NB4 (cell line): ENCODE data around the gene ASB2.

Experiments used
- DNase-seq: peaks from one replicate; pipeline ENCODE4 v3.0.0; 2010; ENCODE audit warnings: low read depth
- H3K4me3 ChIP-seq: one replicate; pipeline ENCODE4 v1.5.1; 2011; ENCODE audit warnings: mild to moderate bottlenecking, low read depth, low read length, moderate library complexity
- MYC ChIP-seq: IDR thresholded peaks from 2 replicates; pipeline ENCODE4 v1.6.1; 2011; ENCODE audit warnings: low read depth, low read length
- POLR2A ChIP-seq: IDR thresholded peaks from 2 replicates; pipeline ENCODE4 v1.6.1; 2011; ENCODE audit warnings: mild to moderate bottlenecking; ENCODE audit not compliant: insufficient read length; ENCODE audit errors: extremely low read depth
- TF ChIP-seq, protein P1 (sequence below): IDR thresholded peaks from one replicate; pipeline ENCODE4 v1.5.1; 2012; ENCODE audit warnings: low read depth, low read length
- TF ChIP-seq, protein P2 (sequence below): IDR thresholded peaks from 2 replicates; pipeline ENCODE4 v1.6.1; 2011; ENCODE audit warnings: low read depth, low read length

Gene ASB2

DNA sequence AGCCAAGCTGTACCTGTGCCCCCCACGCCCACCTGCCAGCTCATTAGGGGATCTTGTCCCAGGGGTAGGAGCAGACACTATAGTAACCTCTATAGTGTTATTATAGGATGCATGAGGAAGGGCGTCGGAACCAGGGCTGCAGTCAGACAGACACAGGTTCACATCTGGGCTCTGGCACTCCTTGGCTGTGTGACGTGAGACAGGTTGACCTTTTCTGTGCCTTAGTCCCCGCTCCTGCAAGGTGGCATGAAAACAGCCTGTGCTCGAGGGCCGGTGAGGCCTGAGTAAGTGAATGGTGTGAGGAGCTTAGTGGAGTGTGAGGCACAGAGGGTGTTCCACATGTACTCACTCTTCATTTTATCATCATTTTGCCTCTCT, 19.0 kb downstream of the ASB2 start:
- TF ChIP-seq MYC (no peak), POLR2A (no peak)
- TF ChIP-seq, protein P1, sequence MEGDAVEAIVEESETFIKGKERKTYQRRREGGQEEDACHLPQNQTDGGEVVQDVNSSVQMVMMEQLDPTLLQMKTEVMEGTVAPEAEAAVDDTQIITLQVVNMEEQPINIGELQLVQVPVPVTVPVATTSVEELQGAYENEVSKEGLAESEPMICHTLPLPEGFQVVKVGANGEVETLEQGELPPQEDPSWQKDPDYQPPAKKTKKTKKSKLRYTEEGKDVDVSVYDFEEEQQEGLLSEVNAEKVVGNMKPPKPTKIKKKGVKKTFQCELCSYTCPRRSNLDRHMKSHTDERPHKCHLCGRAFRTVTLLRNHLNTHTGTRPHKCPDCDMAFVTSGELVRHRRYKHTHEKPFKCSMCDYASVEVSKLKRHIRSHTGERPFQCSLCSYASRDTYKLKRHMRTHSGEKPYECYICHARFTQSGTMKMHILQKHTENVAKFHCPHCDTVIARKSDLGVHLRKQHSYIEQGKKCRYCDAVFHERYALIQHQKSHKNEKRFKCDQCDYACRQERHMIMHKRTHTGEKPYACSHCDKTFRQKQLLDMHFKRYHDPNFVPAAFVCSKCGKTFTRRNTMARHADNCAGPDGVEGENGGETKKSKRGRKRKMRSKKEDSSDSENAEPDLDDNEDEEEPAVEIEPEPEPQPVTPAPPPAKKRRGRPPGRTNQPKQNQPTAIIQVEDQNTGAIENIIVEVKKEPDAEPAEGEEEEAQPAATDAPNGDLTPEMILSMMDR = no peak
- TF ChIP-seq, protein P2, sequence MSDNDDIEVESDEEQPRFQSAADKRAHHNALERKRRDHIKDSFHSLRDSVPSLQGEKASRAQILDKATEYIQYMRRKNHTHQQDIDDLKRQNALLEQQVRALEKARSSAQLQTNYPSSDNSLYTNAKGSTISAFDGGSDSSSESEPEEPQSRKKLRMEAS = no peak
- no peak for DNase-seq
- H3K4me3 ChIP-seq = no peak overlapping the region

DNA sequence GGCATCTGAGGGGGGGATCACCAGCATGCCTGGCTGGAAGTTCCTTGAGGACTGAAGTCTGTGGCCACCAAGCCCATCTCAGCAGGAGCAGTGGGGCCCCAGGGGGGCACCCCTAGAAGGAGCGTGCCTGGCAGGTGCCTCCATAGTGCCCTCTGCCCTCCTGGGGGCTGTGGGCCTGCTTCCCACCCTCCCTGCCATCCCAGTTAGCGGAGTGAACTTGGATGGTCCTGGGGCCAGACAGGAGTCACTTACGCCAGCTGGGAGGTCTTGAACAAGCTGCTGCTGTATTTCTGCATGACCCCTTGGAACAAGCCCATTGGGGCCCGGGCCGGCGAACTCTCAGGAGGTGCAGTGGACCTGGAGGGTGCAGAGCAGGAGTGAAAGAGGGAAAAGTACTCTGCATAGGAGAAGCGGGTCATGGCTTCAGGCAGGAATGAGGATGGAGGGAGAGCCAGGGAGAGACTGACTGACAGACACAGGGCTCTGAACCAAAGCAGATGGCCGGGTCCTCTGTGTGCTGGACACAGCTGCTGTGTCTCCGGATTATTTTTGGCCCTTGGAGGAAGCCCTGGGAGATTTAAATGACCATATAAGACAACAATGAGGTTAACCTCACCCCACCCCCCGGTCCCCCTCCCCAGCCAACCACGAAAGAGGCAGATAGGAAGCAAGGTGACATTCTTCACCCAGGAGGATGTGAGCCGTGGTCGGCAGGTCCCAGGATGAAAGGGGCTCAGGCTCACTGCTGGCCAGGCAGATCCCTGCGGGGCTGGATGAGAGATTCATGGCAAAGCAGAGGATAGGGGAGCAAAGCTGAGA, 19.6 kb downstream of the ASB2 start:
- no peak for DNase-seq
- H3K4me3 ChIP-seq = no peak overlapping the region
- TF ChIP-seq, protein P1 = no peak
- TF ChIP-seq MYC = no peak
- TF ChIP-seq POLR2A = no peak
- TF ChIP-seq, protein P2 = no peak

DNA sequence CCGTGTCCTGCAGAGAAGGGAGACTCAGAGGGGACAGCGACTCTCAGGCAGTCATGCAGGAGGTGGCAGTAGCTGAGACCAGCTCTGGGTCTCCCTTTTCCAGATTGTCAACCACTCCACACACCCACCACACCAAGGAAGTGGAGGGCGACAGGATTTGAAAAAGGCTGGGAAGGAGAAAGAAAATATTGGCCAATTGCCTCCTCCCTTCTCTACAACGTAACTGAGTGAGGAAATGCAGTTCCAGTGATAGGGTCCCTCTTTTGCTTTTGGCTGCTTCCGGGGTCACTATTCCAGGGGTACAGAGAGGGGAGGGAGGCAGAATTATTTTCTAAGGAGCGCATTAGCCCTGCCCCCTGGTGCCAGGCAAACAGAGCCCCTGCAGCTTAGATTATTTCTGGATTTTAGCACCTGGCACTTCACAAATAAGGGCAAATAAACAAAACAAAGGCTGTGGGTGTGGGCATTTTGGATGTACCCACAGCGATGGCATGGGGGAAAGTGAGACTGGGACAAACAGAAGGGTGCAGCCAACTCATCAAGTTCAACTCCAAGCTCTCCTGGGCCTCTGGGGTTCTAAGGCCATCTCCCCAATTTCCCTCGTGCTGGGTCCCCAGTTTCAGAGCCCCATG, 20.4 kb downstream of the ASB2 start:
- no peak for DNase-seq

DNA sequence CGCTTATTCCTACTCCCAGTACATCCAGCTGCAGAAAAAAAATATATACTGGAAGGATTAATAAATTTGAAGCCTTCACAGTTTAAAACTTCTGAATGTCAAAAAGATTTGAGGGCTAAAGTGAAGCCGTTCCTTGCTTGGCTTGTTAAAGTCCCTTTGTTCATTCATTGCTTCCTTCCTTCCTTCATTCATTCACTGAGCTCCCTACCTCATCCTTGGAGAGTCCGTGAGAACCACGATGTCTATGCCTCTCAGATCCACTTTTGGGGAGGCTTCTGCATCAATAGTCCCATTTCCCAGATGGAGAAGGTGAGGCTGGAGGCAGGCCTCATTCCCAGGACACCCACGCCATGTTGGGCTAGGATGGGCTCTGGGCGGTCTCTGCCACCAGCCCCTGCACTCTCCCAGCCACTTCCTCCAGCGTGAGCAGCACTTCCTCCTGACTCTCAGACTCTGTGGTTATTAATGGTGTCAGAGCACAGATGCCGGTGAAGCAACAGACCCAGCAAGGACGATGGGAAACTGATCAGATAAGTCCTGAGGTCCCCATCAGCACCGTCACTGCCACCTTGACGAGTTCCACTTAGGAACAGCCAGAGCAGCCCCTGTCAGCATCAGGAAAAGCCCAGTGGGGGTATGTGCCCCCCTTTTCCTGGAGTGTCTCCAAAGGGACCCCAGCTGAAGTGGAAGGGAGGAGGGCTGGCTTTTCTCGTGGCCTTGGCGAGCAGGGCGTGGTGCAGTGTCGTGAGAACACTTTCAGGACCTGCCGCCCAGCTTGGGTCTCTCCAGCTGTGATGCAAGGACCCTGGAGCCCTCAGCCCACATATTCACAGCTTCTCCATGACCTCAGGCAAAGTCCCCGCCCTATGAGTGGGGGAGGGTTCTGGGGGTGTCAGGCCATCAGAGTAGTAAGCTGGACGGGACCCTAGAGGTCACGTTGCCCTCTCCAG, 21.2 kb downstream of the ASB2 start:
- peak; percentile 92 for DNase-seq
- peak overlapping the region; percentile 48 for H3K4me3 ChIP-seq

More for the DNA sequence above, 20.4 kb downstream of the ASB2 start:
- TF ChIP-seq, protein P1 = no peak
- no peak for TF ChIP-seq MYC
- TF ChIP-seq, protein P2 = no peak
- TF ChIP-seq POLR2A = no peak
- peak overlapping the region; percentile 48 for H3K4me3 ChIP-seq

DNA sequence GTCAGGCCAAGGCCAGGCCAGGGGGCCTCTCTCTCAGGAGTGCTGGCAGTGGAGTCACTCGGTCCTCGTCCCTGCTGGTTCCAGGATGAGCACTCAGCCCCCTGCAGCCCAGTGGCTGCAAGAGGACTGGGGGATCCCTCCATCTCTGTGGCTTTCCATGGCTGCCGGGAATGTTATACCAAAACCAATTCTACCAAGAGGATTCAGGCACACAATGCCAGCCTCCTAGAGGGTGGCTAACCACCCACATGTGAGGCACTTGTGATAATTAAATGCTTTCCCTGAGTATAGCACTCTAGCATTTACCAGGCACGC, 21.9 kb downstream of the ASB2 start:
- DNase-seq = no peak
- peak overlapping the region; percentile 8 for H3K4me3 ChIP-seq
- TF ChIP-seq MYC (no peak), POLR2A (no peak)
- TF ChIP-seq, protein P2 = no peak
- TF ChIP-seq, protein P1 = no peak

More for the DNA sequence above, 21.2 kb downstream of the ASB2 start:
- TF ChIP-seq, protein P1 = no peak
- TF ChIP-seq MYC (peak; percentile 40), POLR2A (no peak)
- TF ChIP-seq, protein P2 = peak; percentile 43
